Peyer's patch (tissue), 4 donors: ENCODE results near the gene ZXDC.

Source experiments
- CTCF ChIP-seq, 6 experiments: fragments of 450-650 bp in 4 of 6; fragments of 200-600 bp in 2 of 6; sonication (generic) in 1 of 6; IDR thresholded peaks; one replicate each; pipeline ENCODE4 v1.5.1; 2017 to 2019; ENCODE audit warnings: antibody characterized with exemption in 6 of 6, mild to moderate bottlenecking in 3 of 6, moderate library complexity in 1 of 6
- POLR2A ChIP-seq, 2 donors: fragments of 450-650 bp; IDR thresholded peaks; one replicate each; pipeline ENCODE4 v1.5.1; 2017; ENCODE audit warnings: antibody characterized with exemption in 2 of 2, mild to moderate bottlenecking in 2 of 2, moderate library complexity in 2 of 2

DNA sequence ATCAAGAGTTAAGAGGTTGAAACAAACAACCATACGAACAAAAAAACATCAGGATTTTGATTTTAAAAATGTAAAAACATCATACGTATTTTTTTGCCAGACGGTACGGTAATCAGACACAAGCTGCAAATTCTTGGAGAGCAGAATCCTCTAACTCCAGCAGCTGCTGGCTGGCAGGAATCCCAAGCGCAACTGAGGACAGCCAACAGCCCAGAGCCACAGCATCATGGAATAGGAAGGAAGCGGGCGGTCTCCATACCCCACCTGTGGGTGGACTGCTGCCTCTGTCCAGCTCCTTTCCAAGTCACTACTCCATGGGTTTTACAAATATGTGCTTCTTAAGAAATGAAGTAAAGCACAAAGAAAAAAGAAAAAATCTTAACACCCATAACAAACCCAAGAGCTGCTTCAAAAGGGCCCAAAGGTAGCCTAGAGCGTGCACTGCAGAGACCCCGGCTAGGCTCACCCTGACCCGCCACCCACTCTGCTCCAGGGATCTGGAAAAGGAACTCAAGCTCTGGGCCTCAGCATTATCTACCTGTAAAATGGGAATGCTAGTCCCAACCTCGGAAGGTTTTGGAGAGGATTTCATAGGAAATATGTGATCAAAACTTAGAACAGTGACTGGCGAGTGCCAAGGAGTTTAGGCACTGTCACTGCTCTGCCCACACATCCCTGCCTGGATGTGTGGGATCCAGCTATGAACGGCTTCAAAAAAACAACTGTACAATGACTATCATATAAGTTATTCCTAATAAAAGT, 33.4 kb downstream of the ZXDC start:
- no peak for TF ChIP-seq CTCF (IDR thresholded peaks at IDR 0.05)
- TF ChIP-seq POLR2A (IDR thresholded peaks at IDR 0.05), result no peak
